ENCODE data around the gene SEL1L3.

SEL1L3 gene

GRCh38 chr4:25755911-25756310 is 106.9 kb downstream of the SEL1L3 start:
- peak overlapping the region; percentile 9; the same call in 1 of the 2 replicates for H3K4me3 ChIP-seq (ENCODE audit: low read length)
- H3K9me3 ChIP-seq (ENCODE audit: insufficient read depth, low read length) = no peaks in the 10 kb centered on the region
- H3K4me2 ChIP-seq (ENCODE audit: low read length) = peak overlapping the region; percentile 14
- no peak overlapping the region for H3K9ac ChIP-seq (ENCODE audit: low read length)
- H3K4me1 ChIP-seq (ENCODE audit: low read length) = peaks cover 3% of the 10 kb centered on the region; the same call in 1 of the 2 replicates
- no peak overlapping the region for H2AFZ ChIP-seq (ENCODE audit: low read depth, low read length)
- H3K27ac ChIP-seq (ENCODE audit: low read length) = no peak overlapping the region
- H3K36me3 ChIP-seq (replicated peaks; ENCODE audit: low read depth, low read length) = peaks cover 35% of the 10 kb centered on the region
- no peaks in the 10 kb centered on the region for H3K27me3 ChIP-seq (ENCODE audit: low read depth, low read length)
- H4K20me1 ChIP-seq (ENCODE audit: insufficient read depth, low read length) = no peaks in the 10 kb centered on the region
- H3K79me2 ChIP-seq (ENCODE audit: low read length) = no peaks in the 10 kb centered on the region
- TF ChIP-seq, protein P1, sequence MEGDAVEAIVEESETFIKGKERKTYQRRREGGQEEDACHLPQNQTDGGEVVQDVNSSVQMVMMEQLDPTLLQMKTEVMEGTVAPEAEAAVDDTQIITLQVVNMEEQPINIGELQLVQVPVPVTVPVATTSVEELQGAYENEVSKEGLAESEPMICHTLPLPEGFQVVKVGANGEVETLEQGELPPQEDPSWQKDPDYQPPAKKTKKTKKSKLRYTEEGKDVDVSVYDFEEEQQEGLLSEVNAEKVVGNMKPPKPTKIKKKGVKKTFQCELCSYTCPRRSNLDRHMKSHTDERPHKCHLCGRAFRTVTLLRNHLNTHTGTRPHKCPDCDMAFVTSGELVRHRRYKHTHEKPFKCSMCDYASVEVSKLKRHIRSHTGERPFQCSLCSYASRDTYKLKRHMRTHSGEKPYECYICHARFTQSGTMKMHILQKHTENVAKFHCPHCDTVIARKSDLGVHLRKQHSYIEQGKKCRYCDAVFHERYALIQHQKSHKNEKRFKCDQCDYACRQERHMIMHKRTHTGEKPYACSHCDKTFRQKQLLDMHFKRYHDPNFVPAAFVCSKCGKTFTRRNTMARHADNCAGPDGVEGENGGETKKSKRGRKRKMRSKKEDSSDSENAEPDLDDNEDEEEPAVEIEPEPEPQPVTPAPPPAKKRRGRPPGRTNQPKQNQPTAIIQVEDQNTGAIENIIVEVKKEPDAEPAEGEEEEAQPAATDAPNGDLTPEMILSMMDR (IDR thresholded peaks at IDR 0.05; ENCODE audit: low read depth, low read length) = no peak
- TF ChIP-seq EZH2phosphoT487 (IDR thresholded peaks at IDR 0.05; ENCODE audit: low read depth) = no peak

DNA sequence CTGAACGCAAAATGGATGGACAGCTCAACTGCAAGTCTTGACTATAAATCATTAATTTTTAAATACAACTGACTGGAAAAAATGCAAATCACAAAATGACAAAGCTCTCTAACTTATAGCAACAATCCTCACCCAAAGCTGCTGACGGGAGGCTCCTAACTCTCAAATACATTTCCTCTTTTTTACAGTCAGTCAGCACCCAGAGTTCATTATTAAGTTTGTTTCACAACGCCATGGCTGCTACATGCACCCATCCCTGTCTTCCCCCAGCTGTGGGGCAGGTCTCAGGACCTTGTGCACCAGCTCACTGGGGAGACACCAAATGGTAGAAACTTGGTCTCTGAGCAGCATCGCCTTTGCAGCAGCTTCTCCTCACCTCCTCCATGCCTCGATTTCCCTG is 109.5 kb downstream of the SEL1L3 start:
- Histone ChIP-seq H3K27ac (ENCODE audit: low read length) (no peak overlapping the region), H3K4me1 (ENCODE audit: low read length) (peaks cover 4% of the 10 kb centered on the region; the same call in 1 of the 2 replicates), H3K9ac (ENCODE audit: low read length) (no peak overlapping the region), H4K20me1 (ENCODE audit: insufficient read depth, low read length) (no peaks in the 10 kb centered on the region), H3K4me3 (ENCODE audit: low read length) (no peak overlapping the region), H3K9me3 (ENCODE audit: insufficient read depth, low read length) (no peaks in the 10 kb centered on the region), H3K27me3 (ENCODE audit: low read depth, low read length) (no peaks in the 10 kb centered on the region), H2AFZ (ENCODE audit: low read depth, low read length) (no peak overlapping the region), H3K4me2 (ENCODE audit: low read length) (no peak overlapping the region), H3K36me3 (replicated peaks; ENCODE audit: low read depth, low read length) (peaks cover 14% of the 10 kb centered on the region), H3K79me2 (ENCODE audit: low read length) (no peaks in the 10 kb centered on the region)
- TF ChIP-seq, protein P1 (IDR thresholded peaks at IDR 0.05; ENCODE audit: low read depth, low read length) = no peak

- no peak overlapping the region for H3K4me2 ChIP-seq (ENCODE audit: low read length)
- H3K27me3 ChIP-seq (ENCODE audit: low read depth, low read length) = no peaks in the 10 kb centered on the region
- H2AFZ ChIP-seq (ENCODE audit: low read depth, low read length) = no peak overlapping the region
- no peak overlapping the region for H3K9ac ChIP-seq (ENCODE audit: low read length)
- no peaks in the 10 kb centered on the region for H4K20me1 ChIP-seq (ENCODE audit: insufficient read depth, low read length)
- TF ChIP-seq, protein P1 (IDR thresholded peaks at IDR 0.05; ENCODE audit: low read depth, low read length) = no peak
- TF ChIP-seq EZH2phosphoT487 (IDR thresholded peaks at IDR 0.05; ENCODE audit: low read depth) = no peak
- no peak overlapping the region for H3K4me3 ChIP-seq (ENCODE audit: low read length)
- H3K4me1 ChIP-seq (ENCODE audit: low read length) = peaks cover 4% of the 10 kb centered on the region; the same call in 1 of the 2 replicates
- H3K9me3 ChIP-seq (ENCODE audit: insufficient read depth, low read length) = no peaks in the 10 kb centered on the region
- H3K79me2 ChIP-seq (ENCODE audit: low read length) = no peaks in the 10 kb centered on the region
- no peak overlapping the region for H3K27ac ChIP-seq (ENCODE audit: low read length)
- H3K36me3 ChIP-seq (replicated peaks; ENCODE audit: low read depth, low read length) = peaks cover 13% of the 10 kb centered on the region
Observed at GRCh38 chr4:25750874-25751273, 111.9 kb downstream of the SEL1L3 start.

GRCh38 chr4:25749150-25749794 is 113.5 kb downstream of the SEL1L3 start:
- H3K9me3 ChIP-seq (ENCODE audit: insufficient read depth, low read length) = no peaks in the 10 kb centered on the region
- H3K79me2 ChIP-seq (ENCODE audit: low read length) = no peaks in the 10 kb centered on the region
- H3K4me3 ChIP-seq (ENCODE audit: low read length) = no peak overlapping the region
- peaks cover 10% of the 10 kb centered on the region for H3K36me3 ChIP-seq (replicated peaks; ENCODE audit: low read depth, low read length)
- H3K27ac ChIP-seq (ENCODE audit: low read length) = no peak overlapping the region
- H2AFZ ChIP-seq (ENCODE audit: low read depth, low read length) = no peak overlapping the region
- H3K27me3 ChIP-seq (ENCODE audit: low read depth, low read length) = no peaks in the 10 kb centered on the region
- H4K20me1 ChIP-seq (ENCODE audit: insufficient read depth, low read length) = no peaks in the 10 kb centered on the region
- no peak for TF ChIP-seq EZH2phosphoT487 (IDR thresholded peaks at IDR 0.05; ENCODE audit: low read depth)
- TF ChIP-seq, protein P1 (IDR thresholded peaks at IDR 0.05; ENCODE audit: low read depth, low read length) = no peak
- H3K4me2 ChIP-seq (ENCODE audit: low read length) = no peak overlapping the region
- peaks cover 4% of the 10 kb centered on the region; the same call in 1 of the 2 replicates for H3K4me1 ChIP-seq (ENCODE audit: low read length)
- H3K9ac ChIP-seq (ENCODE audit: low read length) = no peak overlapping the region
